WI38 (cell line): ENCODE data around the gene WIPF3.

ENCODE experiments used
- H3K4me3 ChIP-seq: 2 replicates; pipeline ENCODE4 v1.5.1; 2011; ENCODE audit warnings: low read depth, mild to moderate bottlenecking, control low read depth, low read length
- CTCF ChIP-seq: IDR thresholded peaks from 2 replicates; pipeline ENCODE4 v1.5.1; 2012; ENCODE audit warnings: low read depth, mild to moderate bottlenecking, control low read depth, low read length

The WIPF3 gene

GRCh38 chr7:29835718-29836117 is 29.4 kb downstream of the WIPF3 start:
- no peak overlapping the region for H3K4me3 ChIP-seq
- TF ChIP-seq CTCF, result no peak

DNA sequence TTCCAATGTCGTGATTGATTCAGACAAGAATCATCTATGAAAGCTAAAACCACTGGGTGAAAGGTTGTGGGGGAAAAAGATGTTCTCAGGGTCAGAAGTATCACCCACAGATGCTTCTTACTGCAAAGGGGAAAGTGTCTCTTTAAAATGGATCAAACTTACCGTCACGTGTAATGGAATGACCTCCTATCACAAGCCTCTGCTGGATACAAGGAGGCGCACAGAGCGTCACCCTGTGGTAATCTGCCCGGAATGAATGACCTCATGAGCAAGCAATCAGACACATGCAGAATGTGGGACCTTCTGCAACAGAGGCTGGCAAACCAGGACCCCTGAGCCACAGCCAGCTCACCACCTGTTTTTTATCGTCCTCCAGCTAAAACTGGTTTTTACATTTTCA is 33.0 kb downstream of the WIPF3 start:
- no peak for TF ChIP-seq CTCF
- H3K4me3 ChIP-seq, result no peak overlapping the region

GRCh38 chr7:29839921-29840320 is 33.6 kb downstream of the WIPF3 start:
- no peak overlapping the region for H3K4me3 ChIP-seq

GRCh38 chr7:29840701-29841100 is 34.4 kb downstream of the WIPF3 start:
- no peak for TF ChIP-seq CTCF
- H3K4me3 ChIP-seq, result no peak overlapping the region

More at GRCh38 chr7:29839921-29840320, 33.6 kb downstream of the WIPF3 start:
- TF ChIP-seq CTCF, result no peak

GRCh38 chr7:29841926-29842701 is 35.8 kb downstream of the WIPF3 start:
- TF ChIP-seq CTCF, result no peak
- no peak overlapping the region for H3K4me3 ChIP-seq

DNA sequence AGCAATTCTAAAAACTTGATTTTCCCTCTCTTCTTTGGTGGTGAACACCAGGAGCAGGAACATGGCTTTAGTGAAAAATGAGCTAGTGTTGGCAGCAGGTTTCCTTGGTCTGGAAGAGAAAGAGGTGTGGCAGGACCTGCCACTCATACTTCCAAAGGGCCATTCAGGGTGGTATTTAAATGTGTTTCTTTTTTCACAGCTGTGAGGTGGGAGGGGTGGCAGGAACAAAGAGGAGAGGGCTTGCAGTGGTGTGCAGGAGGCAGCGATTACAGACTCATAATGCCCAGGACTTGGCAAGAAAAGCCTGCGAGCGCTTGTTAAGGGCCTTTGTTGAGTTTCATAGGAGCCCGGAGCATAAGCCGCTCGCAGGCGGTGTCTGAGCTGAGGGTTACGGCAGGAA is 36.8 kb downstream of the WIPF3 start:
- TF ChIP-seq CTCF, result no peak

GRCh38 chr7:29843726-29844125 is 37.4 kb downstream of the WIPF3 start:
- H3K4me3 ChIP-seq, result no peak overlapping the region
- no peak for TF ChIP-seq CTCF

More for the DNA sequence above, 36.8 kb downstream of the WIPF3 start:
- H3K4me3 ChIP-seq, result no peak overlapping the region
